ENCODE measurements around the gene MGRN1.
A peak's percentile ranks its signal among the peaks of the same experiment; 100 is the strongest.

The MGRN1 gene

GRCh38 chr16:4689864-4690704, 65.5 kb downstream of the MGRN1 start:
- no peak for DNase-seq

- DNase-seq = no peak
Observed at GRCh38 chr16:4690946-4691665, 66.5 kb downstream of the MGRN1 start.

GRCh38 chr16:4691666-4692412, 67.2 kb downstream of the MGRN1 start:
- DNase-seq = no peak

DNA sequence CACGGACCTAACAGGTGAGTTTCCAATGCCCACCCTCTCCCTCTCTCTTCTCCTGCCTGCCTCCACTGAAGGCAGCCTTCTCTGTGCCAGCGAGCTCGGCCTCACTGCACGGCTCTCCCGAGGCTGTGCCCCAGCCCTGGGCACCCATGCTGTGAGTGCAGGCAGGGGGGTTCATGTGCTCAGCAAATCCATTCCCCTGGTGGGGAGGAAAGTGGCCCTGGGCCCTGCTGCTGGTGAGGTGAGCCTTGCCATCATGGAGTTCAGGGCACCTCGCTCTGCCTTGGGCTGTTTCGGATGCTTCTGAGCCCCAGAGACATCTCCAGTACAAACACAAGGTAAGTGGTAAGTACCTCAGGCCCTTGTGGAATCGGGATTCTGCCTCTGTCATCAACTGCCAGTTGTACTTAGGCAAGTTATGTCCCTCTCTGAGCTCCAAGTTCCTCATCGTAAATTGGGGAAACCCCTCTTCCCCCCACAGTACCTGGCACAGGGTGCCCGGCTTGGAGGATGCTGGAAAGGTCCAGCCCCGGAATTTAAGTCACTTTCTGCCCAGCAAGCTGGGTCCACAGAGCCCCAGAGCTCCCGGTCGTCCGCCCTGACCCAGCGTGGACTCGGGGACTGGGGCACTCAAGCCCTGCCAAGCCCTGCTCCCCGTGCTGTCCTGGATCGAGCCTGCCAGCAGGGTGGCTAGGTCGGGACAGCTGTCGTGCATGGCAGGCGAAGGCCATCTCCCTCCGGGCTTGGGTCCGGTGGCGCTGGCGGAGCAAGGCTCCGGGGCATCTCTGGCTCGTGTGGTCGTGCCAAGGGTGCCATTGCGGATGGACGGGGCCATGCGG, 68.1 kb downstream of the MGRN1 start:
- no peak for DNase-seq

DNA sequence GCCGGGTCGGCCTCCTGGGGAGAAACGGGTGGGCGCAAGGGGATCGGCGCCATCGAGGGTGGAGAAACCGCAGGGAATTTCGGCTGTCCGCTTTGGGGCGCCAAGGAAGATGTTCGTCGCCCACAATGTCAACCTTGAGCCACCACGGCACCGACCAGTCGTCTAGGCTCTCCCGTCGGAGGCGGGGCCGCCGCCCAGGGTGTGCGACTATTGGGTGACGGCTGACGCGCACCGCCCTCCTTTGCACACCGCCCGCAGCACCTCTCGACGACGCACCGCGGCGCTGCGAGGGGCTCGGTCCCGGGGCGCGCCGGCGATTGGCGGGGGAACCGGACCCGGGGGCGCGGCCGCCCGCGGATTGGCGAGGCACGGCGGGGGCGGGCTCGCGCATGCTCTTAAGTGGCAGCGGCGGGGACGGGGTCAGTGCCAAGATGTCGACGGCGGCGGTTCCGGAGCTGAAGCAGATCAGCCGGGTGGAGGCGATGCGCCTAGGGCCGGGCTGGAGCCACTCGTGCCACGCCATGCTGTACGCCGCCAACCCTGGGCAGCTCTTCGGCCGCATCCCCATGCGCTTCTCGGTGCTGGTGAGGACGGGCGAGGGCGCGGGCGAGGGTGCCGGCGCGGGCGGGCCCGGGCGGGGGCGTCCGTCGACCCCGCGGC, 68.8 kb downstream of the MGRN1 start, which contains the start of gene NUDT16L1:
NUDT16L1 (plus strand) TSS at position 267 of the 660 bp plus-strand sequence; CDS start at position 432, 165 bp downstream.
- peak; percentile 94 for DNase-seq

DNA sequence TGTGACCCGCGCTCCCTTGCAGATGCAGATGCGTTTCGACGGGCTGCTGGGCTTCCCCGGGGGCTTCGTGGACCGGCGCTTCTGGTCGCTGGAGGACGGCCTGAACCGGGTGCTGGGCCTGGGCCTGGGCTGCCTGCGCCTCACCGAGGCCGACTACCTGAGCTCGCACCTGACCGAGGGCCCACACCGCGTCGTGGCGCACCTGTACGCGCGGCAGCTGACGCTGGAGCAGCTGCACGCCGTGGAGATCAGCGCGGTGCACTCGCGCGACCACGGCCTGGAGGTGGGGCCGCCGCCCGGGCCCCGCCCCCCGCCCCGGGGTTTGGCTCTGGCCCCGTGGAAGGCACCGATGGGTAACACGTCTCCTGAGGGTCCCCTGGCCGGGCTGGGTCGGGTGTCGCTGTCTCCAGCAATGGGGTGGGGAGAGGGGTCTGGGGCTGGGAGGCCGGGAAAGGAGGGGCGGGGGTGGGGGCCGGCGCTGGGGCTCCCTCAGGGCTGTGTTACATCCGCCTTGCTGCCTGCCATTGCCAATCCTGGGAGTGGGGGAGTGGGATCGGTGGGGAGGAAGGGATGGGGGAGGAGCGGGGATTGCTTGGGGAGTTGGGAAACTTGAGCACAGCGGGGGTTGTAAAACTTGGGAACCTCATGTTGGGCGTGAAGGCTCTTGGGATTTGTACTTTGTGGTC, 69.5 kb downstream of the MGRN1 start:
- peak; percentile 47 for DNase-seq

- no peak for DNase-seq
Observed at GRCh38 chr16:4694642-4695451, 70.2 kb downstream of the MGRN1 start.

- no peak for DNase-seq
Observed at GRCh38 chr16:4695473-4696171, 71.0 kb downstream of the MGRN1 start.

GRCh38 chr16:4696172-4696904, 71.7 kb downstream of the MGRN1 start:
- DNase-seq = no peak

DNA sequence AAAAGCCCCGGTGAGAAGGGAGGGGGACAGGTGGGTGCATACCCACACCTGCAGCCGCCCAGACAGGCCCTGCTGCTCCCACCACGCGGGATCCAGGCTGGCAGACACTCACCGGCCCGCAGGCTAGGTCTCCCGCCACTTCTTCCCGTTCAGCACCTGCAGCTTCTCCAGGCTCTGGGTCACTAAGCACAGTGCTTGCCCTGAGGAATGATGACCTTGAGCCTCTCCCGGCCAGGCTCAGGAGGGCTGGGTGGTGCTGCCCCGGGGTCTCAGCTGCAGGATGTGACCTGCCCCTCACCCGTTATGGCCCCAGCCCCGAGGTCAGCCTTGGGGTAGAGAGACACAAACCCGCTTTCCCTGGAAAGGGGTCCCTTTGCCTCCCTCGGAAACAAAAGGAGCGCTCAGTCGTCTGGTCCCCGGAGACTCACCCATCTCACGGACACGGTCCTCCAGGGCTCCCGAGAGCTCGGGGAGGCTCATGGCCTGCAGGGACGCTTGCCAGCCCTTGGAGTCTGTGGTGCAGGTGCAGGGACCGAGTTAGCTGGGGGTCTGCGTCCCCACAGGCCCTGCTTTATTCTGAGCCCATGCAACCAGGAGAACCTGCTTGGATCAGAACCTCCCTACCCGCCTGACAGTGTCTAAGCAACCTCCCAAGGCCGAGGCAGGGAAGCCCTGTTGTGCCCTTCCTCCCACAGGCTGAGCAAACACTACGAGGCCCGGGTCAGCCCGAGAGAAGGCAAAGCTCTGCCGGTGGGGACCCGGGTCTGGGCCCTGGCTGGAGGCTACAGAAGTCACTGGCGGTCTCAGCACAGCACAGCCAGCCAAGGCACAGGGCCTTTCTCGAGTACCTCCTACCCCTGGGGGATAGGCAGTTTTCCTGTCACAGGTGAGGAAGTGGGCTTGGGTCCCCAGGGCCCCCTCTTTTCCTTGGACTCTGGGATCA, 72.5 kb downstream of the MGRN1 start:
- DNase-seq = no peak

GRCh38 chr16:4697848-4698291, 73.2 kb downstream of the MGRN1 start:
- DNase-seq = no peak

DNA sequence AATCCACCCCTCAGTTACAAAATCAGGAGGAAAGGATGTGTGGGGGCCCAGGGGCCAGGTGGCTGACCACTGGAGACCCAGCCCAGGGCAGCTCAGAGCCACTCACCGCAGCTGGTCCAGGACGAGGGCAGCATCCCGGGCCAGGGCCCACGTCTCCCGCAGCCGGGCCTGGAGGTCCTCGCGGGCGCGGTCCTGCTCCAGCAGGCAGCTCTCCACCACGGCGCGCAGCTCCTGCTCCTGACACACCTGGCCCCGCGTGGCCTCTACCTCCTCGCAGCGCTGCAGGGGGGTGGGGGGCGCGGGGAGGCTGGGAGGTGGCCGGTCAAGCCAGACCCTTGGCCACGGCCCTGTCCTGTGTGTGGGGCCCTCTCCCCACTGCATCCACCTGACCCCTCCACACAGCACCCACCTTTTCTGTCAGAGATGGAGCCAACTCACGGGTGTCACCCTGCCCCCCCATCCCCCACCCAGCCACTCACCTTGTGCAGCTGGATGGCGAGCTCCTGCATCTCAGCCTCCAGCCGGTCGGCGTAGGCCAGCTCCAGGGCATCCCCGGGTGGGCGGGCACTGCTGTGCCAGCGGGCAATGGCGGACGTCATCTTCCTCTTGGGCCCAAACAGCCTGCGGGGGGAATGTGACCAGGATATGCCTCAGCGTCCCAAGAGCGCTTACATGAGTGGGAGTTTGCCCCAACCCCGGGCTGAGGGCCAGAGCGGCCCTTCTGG, 73.9 kb downstream of the MGRN1 start:
- DNase-seq = no peak

GRCh38 chr16:4699046-4699556, 74.5 kb downstream of the MGRN1 start:
- DNase-seq = no peak

DNA sequence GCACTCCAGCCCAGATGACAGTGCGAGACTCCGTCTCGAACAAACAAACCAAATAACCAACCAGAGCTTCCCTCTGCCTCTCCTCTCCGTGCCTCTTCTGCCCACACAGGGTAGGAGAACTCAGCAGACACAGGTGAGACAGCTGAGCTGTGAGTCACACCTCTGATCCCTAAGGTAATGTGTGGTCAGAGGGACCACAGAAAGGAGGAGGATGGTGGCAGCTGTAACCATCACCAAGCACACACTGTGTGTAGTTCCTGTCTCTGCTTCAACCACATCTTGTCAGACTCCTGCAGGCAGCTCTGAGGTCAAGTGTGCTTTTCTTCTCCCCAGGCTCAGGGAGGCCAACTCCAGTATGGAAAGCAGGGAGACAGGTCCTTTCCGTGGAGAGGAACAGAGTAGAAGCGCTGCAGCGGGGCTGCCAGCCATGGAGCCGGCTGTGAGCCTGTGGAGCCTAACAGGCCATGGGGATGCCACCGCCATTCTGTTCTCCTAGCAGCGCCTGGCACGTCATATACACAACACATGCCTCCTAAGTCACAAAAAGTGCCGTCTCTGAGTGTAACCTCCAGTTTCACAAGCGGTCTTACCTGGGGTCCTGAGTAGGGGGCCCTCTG, 75.9 kb downstream of the MGRN1 start:
- no peak for DNase-seq

DNA sequence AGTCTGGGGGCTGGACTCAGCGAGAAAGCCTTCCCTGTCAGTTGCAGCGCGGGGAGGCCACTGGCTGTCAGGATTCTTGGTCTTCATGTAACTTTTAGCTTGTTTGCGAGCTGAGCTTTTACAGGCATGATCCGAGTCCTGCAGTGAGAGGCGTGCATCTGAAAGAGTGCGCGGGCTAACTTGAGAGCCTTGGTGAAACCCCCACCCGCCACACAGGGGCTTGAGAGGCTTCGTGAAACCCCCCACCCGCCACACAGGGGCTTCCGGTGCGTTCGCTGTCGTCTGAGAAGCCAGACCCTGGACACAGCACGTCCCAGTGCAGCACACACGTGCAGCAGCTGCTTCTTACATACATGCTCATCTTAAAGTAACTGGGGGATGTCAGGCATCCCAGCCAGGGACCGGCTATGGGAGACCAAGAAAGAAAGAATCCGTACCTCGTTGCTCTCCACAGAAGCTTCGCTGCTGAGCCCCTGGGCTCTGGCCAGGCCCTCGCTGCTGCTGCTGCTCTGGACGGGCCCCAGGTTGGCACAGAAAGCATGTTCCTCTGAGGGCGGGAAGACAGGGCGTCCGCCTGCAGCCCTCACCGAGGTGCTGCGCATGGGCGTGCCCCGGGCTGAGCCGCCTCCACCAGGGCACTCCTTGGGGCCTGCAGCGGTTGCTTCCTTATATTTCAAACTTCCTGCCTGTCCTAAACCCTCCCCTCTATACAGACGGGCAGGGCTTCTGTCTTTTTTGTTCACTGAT, 76.5 kb downstream of the MGRN1 start:
- DNase-seq = no peak
